Measurements from ENCODE around the gene CGRRF1.

CGRRF1 gene

GRCh38 chr14:54584097-54584496, 74.4 kb downstream of the CGRRF1 start:
- DNase-seq, result no peak

- no peak for DNase-seq
These were observed 75.5 kb downstream of the CGRRF1 start for GRCh38 chr14:54585214-54585613.

Measured in DMS79 (cell line).